ENCODE measurements around the gene HOXC9. TPM values are rescaled to one million over a fixed set of nuclear protein-coding genes. Genes with fewer than 3 reads are reported as not detected.

HOXC9 gene
- total RNA-seq, result not detected

DNA sequence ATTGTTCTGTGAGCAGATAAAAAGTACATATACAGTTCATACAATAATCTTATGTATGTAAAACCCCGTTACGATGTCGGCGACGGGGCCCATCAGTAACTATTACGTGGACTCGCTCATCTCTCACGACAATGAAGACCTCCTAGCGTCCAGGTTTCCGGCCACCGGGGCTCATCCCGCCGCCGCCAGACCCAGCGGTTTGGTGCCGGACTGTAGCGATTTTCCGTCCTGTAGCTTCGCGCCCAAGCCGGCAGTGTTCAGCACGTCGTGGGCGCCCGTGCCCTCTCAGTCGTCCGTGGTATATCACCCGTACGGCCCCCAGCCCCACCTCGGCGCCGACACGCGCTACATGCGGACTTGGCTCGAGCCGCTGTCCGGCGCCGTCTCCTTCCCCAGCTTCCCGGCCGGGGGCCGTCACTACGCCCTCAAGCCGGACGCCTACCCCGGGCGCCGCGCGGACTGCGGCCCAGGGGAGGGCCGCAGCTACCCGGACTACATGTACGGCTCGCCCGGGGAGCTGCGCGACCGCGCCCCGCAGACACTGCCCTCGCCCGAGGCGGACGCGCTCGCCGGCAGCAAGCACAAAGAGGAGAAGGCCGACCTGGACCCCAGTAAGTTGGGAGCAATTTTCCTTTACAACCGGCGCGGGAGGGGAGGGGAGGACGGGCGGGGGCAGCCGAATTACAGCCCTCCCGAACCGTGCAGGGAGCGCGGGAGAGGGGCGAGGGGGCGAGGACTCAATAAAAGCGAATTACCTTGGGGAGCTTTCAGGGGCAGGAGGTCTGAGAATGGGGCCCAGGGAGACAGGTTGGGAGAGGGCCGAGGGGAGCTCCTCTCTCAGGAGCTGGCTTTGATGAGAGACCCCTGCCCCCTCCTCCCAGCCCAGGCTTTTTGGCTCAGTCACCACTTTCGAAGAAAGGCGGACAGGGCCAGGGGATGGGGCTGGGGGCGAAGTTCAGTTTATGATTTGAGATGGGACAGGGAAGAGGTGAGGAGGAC lies at the start of gene HOXC9:
Gene HOXC9, plus strand, starts transcription at position 46 of the 999 bp plus-strand sequence. Its CDS starts 28 bp downstream, at position 74.

GRCh38 chr12:53954694-53955035 lies 45.3 kb upstream of the HOXC9 start, which contains the start of gene HOXC12:
Gene HOXC12, plus strand, starts transcription at chr12:53954903. Its CDS starts 27 bp downstream, at chr12:53954930.

GRCh38 chr12:53972722-53973235 lies 27.2 kb upstream of the HOXC9 start, which contains the start of gene HOXC11:
Gene HOXC11, plus strand, starts transcription at chr12:53973126. Its CDS starts 116 bp downstream, at chr12:53973242.

GRCh38 chr12:53974084-53975063 lies 25.6 kb upstream of the HOXC9 start, which contains the start of gene HOTAIR:
Gene HOTAIR, minus strand, starts transcription at chr12:53974954.

GRCh38 chr12:53984901-53985691 lies 14.9 kb upstream of the HOXC9 start, which contains the start of gene HOXC10:
Gene HOXC10, plus strand, starts transcription at chr12:53985146. Its CDS starts 114 bp downstream, at chr12:53985260.

GRCh38 chr12:54028314-54029201 lies 28.6 kb downstream of the HOXC9 start, which contains the start of gene HOXC6:
Gene HOXC6, plus strand, starts transcription at chr12:54028440. Its CDS starts 82 bp downstream, at chr12:54028522.

GRCh38 chr12:54032627-54033100 lies 32.7 kb downstream of the HOXC9 start, which contains the start of gene HOXC5:
Gene HOXC5, plus strand, starts transcription at chr12:54033050. Its CDS starts 73 bp downstream, at chr12:54033123.

Small RNAs within 50 kb of the gene (small RNA-seq; reads per million reads assigned to genes)
- gene AC012531.3 (not detected), gene AC012531.4 (not detected), gene HOXC5 (not detected), gene MIR196A2 (not detected), gene MIR615 (not detected), gene RF01905 (not detected), gene RF01906 (not detected)

Other genes with a start within 250 kb of the HOXC9 start
- gene CISTR, start 248.2 kb upstream of the HOXC9 start, total RNA-seq, result not detected
- not detected for gene HOXC13, start 61.3 kb upstream of the HOXC9 start, total RNA-seq
- gene HOXC12, start 45.3 kb upstream of the HOXC9 start, total RNA-seq, result not detected
- gene HOXC11, start 27.0 kb upstream of the HOXC9 start, total RNA-seq, result not detected
- not detected for gene HOTAIR, start 25.2 kb upstream of the HOXC9 start, total RNA-seq
- not detected for gene HOXC10, start 15.0 kb upstream of the HOXC9 start, total RNA-seq
- not detected for gene HOXC8, start 8.8 kb downstream of the HOXC9 start, total RNA-seq
- gene HOXC6, start 28.3 kb downstream of the HOXC9 start, total RNA-seq, result not detected
- gene HOXC5, start 32.9 kb downstream of the HOXC9 start, total RNA-seq, result not detected
- not detected for gene HOXC4, start 53.7 kb downstream of the HOXC9 start, total RNA-seq
- 32.8 TPM for gene SMUG1, start 188.8 kb downstream of the HOXC9 start, total RNA-seq